ENCODE results near the gene SPARC. TPM values are rescaled to one million over a fixed set of nuclear protein-coding genes. Genes with fewer than 3 reads are reported as not detected.

The SPARC gene
- total and polyA plus RNA-seq, 8 donors = 1,647 to 5,045 (median 2,169) TPM

DNA sequence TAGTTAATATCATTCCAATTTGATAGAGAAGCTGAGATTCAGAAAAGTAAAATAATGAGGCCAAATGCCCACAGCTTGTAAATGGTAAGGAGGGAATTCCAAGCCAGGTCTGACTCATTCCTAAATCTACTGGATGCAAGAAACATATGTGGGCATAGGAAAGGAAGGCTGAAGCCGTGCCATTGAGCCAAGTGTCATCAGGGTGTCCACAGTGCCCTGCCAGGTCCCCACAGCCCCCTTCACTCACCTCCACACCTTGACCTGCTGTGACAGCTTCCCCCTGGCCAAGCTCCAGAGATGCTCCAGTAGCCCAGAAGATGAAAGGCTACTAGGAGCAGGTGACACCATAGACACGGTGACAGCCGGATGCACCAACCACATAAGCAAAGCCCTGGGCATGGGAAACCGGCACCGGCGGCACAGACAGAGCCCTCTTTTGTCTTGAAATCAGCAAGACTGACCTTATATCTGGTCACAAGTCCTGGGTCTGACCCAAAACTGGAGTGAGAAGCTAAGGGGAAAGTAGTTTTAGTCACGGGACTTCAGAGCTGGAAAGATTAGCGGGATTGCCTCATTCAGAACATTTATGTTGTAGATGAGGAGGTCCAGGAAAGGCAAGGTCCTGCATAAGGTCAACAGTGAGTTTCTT lies 75.5 kb downstream of the SPARC start:
- Histone ChIP-seq H3K36me3 (no peaks in the 10 kb centered on the region), H3K4me3 (no peak overlapping the region), H3K27me3 (no peaks in the 10 kb centered on the region), H3K9me3 (no peaks in the 10 kb centered on the region), H3K27ac (no peak overlapping the region), H3K4me1 (no peaks in the 10 kb centered on the region)
- intact Hi-C loops (cut with DNase I) = no loop called here
- ATAC-seq (no peak), DNase-seq (no peak)
- TF ChIP-seq, protein P1, sequence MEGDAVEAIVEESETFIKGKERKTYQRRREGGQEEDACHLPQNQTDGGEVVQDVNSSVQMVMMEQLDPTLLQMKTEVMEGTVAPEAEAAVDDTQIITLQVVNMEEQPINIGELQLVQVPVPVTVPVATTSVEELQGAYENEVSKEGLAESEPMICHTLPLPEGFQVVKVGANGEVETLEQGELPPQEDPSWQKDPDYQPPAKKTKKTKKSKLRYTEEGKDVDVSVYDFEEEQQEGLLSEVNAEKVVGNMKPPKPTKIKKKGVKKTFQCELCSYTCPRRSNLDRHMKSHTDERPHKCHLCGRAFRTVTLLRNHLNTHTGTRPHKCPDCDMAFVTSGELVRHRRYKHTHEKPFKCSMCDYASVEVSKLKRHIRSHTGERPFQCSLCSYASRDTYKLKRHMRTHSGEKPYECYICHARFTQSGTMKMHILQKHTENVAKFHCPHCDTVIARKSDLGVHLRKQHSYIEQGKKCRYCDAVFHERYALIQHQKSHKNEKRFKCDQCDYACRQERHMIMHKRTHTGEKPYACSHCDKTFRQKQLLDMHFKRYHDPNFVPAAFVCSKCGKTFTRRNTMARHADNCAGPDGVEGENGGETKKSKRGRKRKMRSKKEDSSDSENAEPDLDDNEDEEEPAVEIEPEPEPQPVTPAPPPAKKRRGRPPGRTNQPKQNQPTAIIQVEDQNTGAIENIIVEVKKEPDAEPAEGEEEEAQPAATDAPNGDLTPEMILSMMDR (IDR thresholded peaks at IDR 0.05) = no peak

Other genes with a start within 250 kb of the SPARC start
- 10 to 100 TPM; 17.4 to 34.5 TPM for gene SLC36A1, start 239.3 kb downstream of the SPARC start, total RNA-seq
- gene SLC36A1, start 239.3 kb downstream of the SPARC start, polyA plus RNA-seq (ENCODE audit: insufficient read length in 6 of 6) = 1 to 10 TPM; 4.0 to 6.2 (median 5.0) TPM
- under 1 TPM; 0.03 to 0.79 TPM for gene FAT2, start 95.6 kb downstream of the SPARC start, total RNA-seq
- gene FAT2, start 95.6 kb downstream of the SPARC start, polyA plus RNA-seq (ENCODE audit: insufficient read length in 6 of 6) = under 1 TPM; 0.11 to 0.28 (median 0.15) TPM
- 10 to 100 TPM; 72.1 to 89.7 TPM for gene ATOX1, start 71.7 kb upstream of the SPARC start, total RNA-seq
- gene ATOX1, start 71.7 kb upstream of the SPARC start, polyA plus RNA-seq (ENCODE audit: insufficient read length in 6 of 6) = 10 to 100 TPM; 58.4 to 77.6 (median 71.2) TPM
- gene G3BP1, start 85.0 kb upstream of the SPARC start, total RNA-seq = 100 to 1,000 TPM; 150 to 207 TPM
- gene G3BP1, start 85.0 kb upstream of the SPARC start, polyA plus RNA-seq (ENCODE audit: insufficient read length in 6 of 6) = 100 to 1,000 TPM; 125 to 152 (median 142) TPM
- gene GLRA1, start 237.9 kb upstream of the SPARC start, total RNA-seq = not detected
- under 1 TPM in 2 of 6 donors, not detected in 4; 0.08 to 0.10 TPM for gene GLRA1, start 237.9 kb upstream of the SPARC start, polyA plus RNA-seq (ENCODE audit: insufficient read length in 6 of 6)

All from left lung (tissue), 10 donors.